HG03457 (cell line): ENCODE data around the gene MTHFSD.

ENCODE experiments used
- ATAC-seq: cut with Tn5 transposase; IDR thresholded peaks from one replicate; pipeline ENCODE4 v1.9.1; 2021; ENCODE audit warnings: moderate number of reproducible peaks; ENCODE audit not compliant: unreplicated experiment

Gene MTHFSD

DNA sequence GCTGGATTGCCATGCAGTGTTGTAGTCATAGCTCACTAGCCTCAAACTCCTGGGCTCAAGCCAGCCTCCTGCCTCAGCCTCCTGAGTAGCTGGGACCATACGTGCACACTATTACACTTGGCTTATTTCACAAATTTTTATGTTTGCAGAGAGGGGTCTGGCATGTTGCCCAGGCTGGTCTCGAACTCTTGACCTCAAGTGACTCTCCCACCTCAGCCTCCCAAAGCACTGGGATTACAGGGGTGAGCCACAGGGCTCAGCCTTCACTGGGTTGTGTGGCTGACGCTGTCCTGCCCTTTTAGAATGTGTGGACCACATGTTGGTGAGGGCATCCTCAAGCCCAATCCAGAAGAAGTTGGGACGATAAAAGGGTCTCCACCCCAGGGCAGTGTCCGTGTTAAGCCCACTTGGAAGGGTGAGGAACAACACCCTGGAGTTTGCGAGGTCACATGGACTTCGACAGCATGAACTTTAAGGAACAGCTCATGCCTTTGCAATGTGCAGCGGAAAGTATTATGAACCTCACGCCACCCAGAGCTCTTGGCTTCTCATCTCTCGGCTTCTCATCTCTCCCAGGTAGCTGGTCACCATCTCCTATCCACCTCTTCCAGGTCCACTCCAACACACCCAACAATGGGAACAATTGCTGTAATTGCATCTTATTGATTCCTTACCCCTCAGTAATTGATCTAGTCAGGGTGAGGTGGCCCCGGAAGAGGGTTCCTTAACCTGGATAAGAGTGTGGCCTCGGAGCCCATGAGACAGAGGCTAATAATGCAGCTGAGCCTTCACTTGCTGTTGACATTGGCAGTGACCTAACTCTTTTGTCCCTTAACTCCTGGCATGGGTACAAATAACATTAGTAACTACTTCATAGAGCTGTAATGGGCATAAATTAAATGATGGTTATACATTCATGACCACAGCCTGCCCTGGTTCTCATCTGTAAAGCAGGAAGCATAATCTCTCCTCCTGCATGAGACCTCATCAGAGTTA, 30.0 kb upstream of the MTHFSD start:
- no peak for ATAC-seq

DNA sequence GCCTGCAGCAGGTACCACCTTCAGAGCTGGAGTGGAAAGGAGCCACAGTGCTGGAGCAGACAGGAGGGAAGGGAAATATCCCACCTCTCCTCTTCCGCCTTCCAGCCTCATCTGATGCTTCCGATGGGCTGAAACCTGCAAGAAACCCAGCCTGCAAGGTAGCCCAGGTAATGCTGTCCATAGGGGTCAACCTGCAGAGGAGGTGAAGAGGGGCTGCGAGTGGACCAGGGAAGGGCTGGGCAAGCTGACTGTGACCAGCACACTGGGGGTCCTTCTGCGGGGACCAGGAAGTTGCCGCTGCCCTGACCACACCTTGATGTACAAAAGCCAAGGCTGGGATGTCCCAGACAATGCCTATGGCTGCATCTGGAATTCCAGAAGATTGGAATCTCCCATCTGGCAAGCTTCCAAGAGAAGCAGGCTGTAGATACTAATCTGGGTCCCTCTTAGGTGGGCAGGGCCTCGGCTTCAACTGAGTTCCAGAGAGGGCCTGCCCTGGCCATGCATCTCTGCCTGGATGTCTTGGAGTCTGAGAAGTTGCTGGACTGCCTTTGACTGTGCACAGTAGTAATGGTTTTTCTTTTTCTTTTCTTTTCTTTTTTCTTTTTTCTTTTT, 29.1 kb upstream of the MTHFSD start:
- no peak for ATAC-seq

GRCh38 chr16:86581458-86581857, 26.4 kb upstream of the MTHFSD start:
- ATAC-seq: no peak

DNA sequence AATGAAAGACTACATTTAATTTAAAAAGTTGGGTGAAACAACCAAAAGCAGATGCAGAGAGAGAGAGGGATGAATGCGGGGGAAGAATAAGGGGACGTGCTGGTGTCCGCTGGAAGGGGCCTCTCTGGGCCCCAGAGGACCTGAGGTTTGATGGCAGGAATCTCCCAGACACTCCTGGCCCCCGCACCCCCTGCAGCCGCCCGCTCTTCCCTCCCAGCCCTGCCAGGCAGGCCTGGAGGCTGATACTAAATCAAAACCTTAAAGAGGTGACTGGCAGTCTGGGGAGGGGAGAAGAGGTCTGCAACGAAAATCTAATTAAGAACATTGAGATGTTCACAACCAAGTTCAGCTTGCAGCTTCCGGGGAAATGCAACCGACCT, 25.7 kb upstream of the MTHFSD start:
- no peak for ATAC-seq

- no peak for ATAC-seq
Measured at GRCh38 chr16:86580063-86580790, 25.2 kb upstream of the MTHFSD start.

DNA sequence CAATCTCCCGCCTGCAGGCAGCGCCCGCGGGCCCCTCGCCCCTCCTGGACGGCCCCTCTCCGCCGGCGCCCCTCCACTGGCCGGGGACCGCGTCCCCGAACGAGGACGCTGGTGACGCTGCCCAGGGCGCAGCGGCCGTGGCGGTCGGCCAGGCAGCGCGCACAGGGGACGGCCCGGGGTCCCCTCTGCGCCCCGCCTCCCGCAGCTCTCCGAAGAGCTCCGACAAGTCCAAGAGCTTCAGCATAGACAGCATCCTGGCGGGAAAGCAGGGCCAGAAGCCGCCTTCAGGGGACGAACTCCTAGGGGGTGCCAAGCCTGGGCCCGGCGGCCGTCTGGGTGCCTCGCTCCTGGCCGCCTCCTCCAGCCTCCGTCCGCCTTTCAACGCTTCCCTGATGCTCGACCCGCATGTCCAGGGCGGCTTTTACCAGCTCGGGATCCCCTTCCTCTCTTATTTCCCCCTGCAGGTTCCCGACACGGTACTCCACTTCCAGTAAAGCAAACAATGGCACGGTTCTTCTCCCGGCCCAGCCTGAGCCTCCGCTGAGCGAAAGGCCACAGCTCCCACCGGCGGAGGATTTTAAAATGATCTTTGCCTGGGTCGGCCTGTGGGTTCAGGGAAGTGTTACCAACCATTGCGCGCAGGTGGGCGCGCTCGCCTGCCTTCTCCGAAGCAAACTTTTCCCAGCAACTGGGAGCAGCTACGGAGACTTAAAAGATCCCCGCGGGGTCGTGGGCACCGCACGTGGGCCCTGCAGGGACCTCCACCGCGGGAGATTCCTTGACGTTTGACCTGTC, 24.4 kb upstream of the MTHFSD start:
- ATAC-seq: no peak

GRCh38 chr16:86578611-86579267, 23.7 kb upstream of the MTHFSD start:
- no peak for ATAC-seq

- ATAC-seq: no peak
Measured at GRCh38 chr16:86578061-86578599, 23.1 kb upstream of the MTHFSD start, which contains the start of gene FOXL1. TSS of gene FOXL1 (plus strand) at chr16:86578549. CDS start at chr16:86578724, 175 bp downstream.

- ATAC-seq: no peak
Measured at GRCh38 chr16:86577314-86577971, 22.4 kb upstream of the MTHFSD start.

GRCh38 chr16:86576591-86577313, 21.7 kb upstream of the MTHFSD start:
- ATAC-seq: no peak

DNA sequence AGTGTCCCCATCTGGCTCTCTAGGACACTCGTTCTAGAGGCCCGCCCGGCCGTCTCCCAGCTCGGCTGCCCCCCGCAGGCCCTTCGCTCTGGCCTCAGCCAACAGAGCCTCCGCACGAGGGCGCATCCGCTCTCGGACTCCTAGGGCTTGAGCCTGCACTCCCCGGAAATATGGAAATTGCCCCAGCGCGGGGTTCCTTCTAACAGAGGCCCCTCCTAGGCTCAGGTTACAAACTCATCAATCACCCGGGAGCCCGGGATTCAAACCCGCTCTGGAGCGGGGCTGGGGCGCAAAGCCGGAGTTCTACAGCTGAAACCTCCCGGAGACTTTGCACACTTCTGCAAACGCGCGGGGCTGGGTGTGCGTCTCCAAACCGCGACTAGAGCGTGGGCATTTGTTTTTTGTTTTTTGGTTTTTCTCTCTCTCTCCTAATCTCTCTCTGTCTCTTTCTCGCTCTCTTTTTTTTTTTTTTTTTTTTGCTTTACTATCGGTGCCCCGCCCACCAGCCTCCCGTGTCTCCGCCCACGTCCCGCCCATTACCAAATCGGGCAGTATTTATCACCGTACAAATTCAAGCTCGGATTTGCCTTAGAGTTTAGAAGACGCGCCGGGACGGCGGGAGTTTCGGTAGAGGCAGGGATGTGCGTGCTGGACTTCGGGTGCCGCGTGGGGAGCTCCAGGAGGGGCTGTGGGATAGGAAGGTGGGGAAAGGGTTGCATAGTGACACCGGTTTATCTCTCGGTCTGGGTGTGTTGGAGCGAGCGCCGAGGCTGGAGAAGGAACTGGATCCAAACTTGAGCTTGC, 20.9 kb upstream of the MTHFSD start:
- no peak for ATAC-seq

DNA sequence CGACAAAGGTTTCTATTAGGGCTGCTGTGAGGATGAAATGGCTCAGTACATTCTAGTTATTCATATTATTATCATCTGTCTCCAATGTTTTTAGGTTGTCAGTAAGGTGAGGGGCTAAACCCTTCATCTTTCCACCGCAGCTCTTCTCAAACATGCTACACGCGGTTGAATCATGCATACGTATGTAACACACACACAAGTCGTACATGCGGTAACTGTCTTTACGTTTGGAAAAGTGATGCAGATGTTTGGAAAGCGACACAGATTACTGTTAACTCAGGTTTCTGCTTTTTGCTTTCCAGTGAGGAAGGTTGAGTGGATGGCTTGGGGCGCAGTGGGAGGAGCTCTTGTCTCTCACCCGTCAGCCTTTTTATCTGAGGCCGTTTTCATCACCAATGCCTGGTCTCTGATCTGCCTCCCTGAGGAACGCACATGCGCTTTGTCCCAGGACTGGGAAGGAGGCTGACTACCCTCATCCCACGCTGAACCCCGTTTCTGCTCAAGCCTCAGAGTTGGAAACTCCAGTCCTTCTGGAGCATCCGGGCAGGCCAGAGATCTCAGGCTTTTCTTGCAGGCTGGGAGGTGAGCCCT, 20.2 kb upstream of the MTHFSD start:
- ATAC-seq: no peak

DNA sequence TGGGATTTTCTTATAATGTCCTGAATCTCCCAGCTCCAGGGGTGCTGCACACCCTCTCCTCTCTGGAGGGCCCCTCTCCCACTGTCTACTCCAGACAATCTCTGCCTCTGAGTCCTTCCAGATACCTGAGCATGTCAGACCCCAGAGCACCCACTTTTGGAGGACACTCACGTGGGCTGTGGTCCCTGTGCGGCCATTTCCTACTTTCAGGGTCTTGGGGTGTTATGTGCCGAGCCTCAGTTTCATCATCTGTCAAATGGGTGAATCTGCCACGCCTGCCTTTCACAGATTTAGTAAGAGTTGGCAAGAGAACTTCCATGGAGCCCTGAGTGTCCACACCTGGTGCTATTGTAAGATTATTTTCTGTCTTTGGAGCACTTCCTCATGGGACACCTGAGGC, 19.6 kb upstream of the MTHFSD start:
- no peak for ATAC-seq

GRCh38 chr16:86573646-86574508, 18.8 kb upstream of the MTHFSD start:
- ATAC-seq: no peak

DNA sequence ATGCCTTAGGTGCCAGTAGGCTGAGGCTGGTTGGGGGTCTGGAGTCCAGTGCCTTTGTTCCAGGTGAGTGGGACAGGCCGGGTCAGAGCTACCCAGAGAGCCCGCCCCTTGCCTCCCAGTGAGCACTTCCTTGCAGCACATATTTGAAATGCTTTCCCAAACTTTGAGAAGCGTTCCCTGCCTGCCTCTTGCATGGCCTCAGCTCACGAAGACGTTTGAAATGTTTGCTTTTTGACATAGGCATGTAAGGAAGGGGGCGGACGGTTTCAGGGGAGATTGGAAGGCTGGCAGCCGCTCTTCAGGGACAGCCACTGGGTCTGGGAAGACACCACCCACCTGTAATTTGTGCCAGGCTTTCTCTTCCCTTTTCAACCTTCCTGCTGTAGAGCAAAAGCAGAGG, 18.2 kb upstream of the MTHFSD start:
- ATAC-seq: no peak

DNA sequence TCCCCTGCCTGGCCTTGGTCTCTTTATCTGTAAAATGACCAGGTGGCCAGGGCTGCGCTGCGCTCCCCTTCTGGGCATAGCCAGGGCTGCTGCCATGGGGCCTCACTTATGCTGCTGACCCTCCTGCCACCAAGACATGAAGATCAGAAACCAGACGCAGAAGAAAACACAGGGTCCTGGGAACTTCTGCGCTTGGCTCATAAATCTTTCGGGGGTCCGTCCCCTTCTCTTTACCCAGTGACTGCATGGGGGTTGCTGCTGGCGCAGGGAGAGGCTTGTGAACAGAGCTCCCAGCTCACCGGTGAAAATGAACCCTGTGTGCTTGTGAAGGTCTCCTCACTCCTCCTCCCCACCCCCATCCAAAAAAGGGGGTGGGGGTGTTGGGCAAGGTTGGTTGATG, 17.6 kb upstream of the MTHFSD start:
- ATAC-seq: no peak
